GM12801 (cell line): ENCODE measurements around the gene OR10C1.

ENCODE experiments used
- CTCF ChIP-seq: IDR thresholded peaks from one replicate; pipeline ENCODE4 v1.5.1; 2011; ENCODE audit warnings: control low read depth; ENCODE audit not compliant: insufficient read length; ENCODE audit errors: extremely low read depth

OR10C1 gene

GRCh38 chr6:29461021-29461814, 22.1 kb downstream of the OR10C1 start:
- no peak for TF ChIP-seq CTCF

GRCh38 chr6:29462022-29462421, 22.9 kb downstream of the OR10C1 start:
- no peak for TF ChIP-seq CTCF

GRCh38 chr6:29465279-29465678, 26.2 kb downstream of the OR10C1 start:
- no peak for TF ChIP-seq CTCF

GRCh38 chr6:29465801-29466200, 26.7 kb downstream of the OR10C1 start:
- TF ChIP-seq CTCF = no peak

- no peak for TF ChIP-seq CTCF
Observed at GRCh38 chr6:29466241-29466640, 27.1 kb downstream of the OR10C1 start.

GRCh38 chr6:29474996-29475395, 35.9 kb downstream of the OR10C1 start:
- TF ChIP-seq CTCF = no peak

GRCh38 chr6:29477923-29478450, 38.9 kb downstream of the OR10C1 start:
- TF ChIP-seq CTCF = no peak
